ENCODE measurements around the gene CNKSR3.

CNKSR3 gene

GRCh38 chr6:154448448-154449096 is 61.9 kb downstream of the CNKSR3 start:
- DNase-seq: no peak

GRCh38 chr6:154447954-154448353 is 62.5 kb downstream of the CNKSR3 start:
- no peak for DNase-seq

GRCh38 chr6:154446984-154447383 is 63.5 kb downstream of the CNKSR3 start:
- no peak for DNase-seq

- DNase-seq: no peak
These were observed 65.1 kb downstream of the CNKSR3 start for GRCh38 chr6:154445417-154445816.

GRCh38 chr6:154441995-154442310 is 68.5 kb downstream of the CNKSR3 start:
- DNase-seq: no peak

- DNase-seq: no peak
These were observed 70.0 kb downstream of the CNKSR3 start for GRCh38 chr6:154440422-154441043.

GRCh38 chr6:154440022-154440421 is 70.5 kb downstream of the CNKSR3 start:
- no peak for DNase-seq

GRCh38 chr6:154438882-154439415 is 71.5 kb downstream of the CNKSR3 start:
- no peak for DNase-seq

- DNase-seq: no peak
These were observed 75.0 kb downstream of the CNKSR3 start for GRCh38 chr6:154435400-154435945.

GRCh38 chr6:154434662-154435061 is 75.8 kb downstream of the CNKSR3 start:
- no peak for DNase-seq

- DNase-seq: no peak
These were observed 76.8 kb downstream of the CNKSR3 start for GRCh38 chr6:154433477-154434241.

GRCh38 chr6:154432533-154433476 is 77.7 kb downstream of the CNKSR3 start:
- DNase-seq: no peak

- no peak for DNase-seq
These were observed 80.0 kb downstream of the CNKSR3 start for GRCh38 chr6:154430481-154430919.

- no peak for DNase-seq
These were observed 80.8 kb downstream of the CNKSR3 start for GRCh38 chr6:154429711-154430110.

- DNase-seq: no peak
These were observed 81.6 kb downstream of the CNKSR3 start for GRCh38 chr6:154428897-154429296.

GRCh38 chr6:154427446-154427845 is 83.0 kb downstream of the CNKSR3 start:
- no peak for DNase-seq

GRCh38 chr6:154426997-154427396 is 83.5 kb downstream of the CNKSR3 start:
- DNase-seq: no peak

- no peak for DNase-seq
These were observed 85.5 kb downstream of the CNKSR3 start for GRCh38 chr6:154425034-154425433.

GRCh38 chr6:154414021-154414813 is 96.3 kb downstream of the CNKSR3 start:
- DNase-seq: no peak

GRCh38 chr6:154412106-154412820 is 98.2 kb downstream of the CNKSR3 start:
- DNase-seq: no peak

GRCh38 chr6:154411076-154411475 is 99.4 kb downstream of the CNKSR3 start:
- DNase-seq: no peak
